ENCODE measurements around the gene OR9G1.
"Not testable (repeated sequence)": the region's sequence is repeated elsewhere in the genome, so short reads cannot be mapped to it uniquely, and the experiment has no call there.

OR9G1 gene, protein sequence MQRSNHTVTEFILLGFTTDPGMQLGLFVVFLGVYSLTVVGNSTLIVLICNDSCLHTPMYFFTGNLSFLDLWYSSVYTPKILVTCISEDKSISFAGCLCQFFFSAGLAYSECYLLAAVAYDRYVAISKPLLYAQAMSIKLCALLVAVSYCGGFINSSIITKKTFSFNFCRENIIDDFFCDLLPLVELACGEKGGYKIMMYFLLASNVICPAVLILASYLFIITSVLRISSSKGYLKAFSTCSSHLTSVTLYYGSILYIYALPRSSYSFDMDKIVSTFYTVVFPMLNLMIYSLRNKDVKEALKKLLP

DNA sequence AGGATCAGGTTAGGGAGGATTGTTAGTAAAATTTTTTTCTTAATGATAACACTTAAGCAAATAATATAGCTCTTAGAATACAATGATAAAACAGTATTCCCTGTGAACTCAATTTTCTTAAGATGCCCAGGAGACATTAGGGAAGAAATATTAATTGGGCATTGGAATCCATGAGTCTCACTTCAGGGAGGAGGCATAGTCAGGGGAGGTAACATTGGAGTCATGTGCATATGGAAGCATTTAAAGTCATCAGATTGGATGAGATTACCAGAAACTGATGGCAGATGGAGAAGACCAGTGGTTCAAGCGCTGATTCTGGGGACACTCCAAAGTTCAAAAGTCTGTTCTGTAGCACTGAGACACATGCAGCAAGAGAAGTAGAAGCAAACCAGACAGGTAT is at the start of gene OR9G1:
Gene OR9G1, plus strand, starts transcription at position 301 of the 400 bp plus-strand sequence. CDS start 1,293 bp downstream, outside the sequence.
- in situ Hi-C loops (cut with MboI; ENCODE audit: low pct_unique_long_range_greater_than_20kb, low sequenced_read_pairs) = no loop called here
- no peak for DNase-seq

DNA sequence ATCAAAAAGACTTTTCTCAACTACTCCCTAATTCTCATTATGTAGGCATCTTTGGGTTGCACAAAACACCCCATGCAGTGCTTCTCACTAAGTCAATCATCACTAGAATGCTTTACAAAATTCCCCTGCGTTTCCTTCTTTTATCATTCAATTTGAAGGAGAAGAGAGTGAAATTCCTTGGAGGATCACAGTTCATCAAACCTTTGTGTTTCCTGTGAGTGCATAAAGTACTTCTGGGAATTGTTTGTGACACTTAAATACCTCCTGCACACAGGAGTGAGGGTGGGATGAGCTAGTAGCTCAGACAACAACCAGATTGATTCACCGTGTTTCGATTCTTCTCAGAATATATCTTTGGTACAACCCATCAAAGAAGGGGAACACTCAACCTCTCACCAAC is 39.1 kb upstream of the OR9G1 start:
- in situ Hi-C loops (cut with MboI; ENCODE audit: low pct_unique_long_range_greater_than_20kb, low sequenced_read_pairs) = no loop called here
- DNase-seq = no peak

DNA sequence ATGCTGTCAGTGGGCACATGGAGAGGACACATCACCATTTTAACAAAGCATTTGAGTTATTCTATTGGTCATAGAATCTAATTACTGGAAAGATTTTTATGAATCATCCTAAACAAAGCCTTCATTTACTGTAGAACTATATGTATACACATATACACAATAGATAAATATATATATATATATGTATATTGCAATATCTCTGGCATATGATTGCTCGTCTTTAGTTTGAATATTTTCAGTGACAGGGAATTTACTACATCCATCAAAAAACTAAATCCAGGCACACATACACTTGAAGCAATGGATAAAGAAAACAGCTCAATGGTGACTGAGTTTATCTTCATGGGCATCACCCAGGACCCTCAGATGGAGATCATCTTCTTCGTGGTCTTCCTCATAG is 35.5 kb upstream of the OR9G1 start, which contains the start of gene OR5AR1:
Gene OR5AR1, plus strand, starts transcription at position 301 of the 400 bp plus-strand sequence. Its CDS starts 0 bp downstream, at position 301.
- DNase-seq = no peak
- in situ Hi-C loops (cut with MboI; ENCODE audit: low pct_unique_long_range_greater_than_20kb, low sequenced_read_pairs) = no loop called here

DNA sequence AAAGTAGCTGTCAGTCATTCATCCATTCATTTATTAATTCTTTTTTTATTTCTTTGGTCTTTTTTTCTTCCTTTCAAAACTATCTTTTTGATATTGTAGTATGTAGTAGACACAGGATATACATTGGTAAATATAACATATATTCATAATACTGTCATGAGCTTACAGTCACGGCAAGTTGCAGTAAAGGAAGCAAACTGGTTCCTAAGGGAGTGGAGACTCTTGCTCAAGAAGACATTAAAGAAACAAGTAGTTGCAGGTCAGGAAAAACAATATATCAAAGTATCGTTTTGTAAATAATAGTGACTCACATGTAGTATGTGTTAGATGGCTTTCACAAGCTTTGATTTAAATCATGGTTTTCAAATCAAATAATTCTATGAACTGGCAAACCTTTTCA is 27.9 kb upstream of the OR9G1 start:
- in situ Hi-C loops (cut with MboI; ENCODE audit: low pct_unique_long_range_greater_than_20kb, low sequenced_read_pairs) = no loop called here
- no peak for DNase-seq

DNA sequence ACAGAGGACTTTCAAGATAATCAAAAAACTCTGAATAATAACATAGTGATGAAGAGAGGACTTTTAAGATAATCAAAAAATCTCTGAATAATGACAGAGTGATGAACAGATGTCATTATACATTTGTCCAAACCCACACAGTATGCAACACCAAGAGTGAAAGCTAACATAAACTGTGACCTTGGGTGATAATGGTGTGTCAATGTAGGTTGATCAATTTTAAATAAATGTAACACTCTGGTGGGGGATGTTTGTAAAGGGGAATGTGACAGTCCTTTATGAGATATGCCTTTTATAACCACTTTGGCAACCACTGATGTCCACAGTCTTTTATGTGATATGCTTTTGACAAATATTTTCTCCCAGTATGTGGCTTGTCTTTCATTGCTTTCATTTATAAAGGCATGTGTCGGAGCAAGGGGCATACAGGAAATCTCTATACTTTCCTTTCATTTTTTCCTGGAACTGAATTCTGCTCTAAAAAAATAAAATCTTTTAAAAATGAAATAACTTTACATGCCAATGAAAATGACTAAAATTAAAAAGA is 10.3 kb upstream of the OR9G1 start:
- in situ Hi-C loops (cut with MboI; ENCODE audit: low pct_unique_long_range_greater_than_20kb, low sequenced_read_pairs) = no loop called here
- no peak for DNase-seq

DNA sequence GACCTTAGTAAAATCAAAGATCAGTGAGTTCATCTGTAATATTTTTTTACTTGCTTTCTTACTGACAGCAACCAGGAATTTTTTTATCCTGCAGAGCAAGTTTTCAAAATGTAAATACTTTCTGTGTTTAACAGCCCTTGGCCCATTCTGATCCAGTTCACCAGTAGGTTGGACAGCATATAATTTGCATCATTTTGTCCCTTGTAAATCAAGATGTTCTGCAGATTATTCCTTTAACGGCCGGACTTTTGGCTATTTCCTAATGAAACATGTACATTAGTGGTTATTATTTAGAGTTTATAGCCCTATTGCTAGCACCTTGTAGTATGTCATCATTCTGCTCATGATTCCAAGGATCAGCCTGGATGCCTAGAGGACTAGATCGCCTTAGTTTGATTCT is 7.7 kb upstream of the OR9G1 start:
- in situ Hi-C loops (cut with MboI; ENCODE audit: low pct_unique_long_range_greater_than_20kb, low sequenced_read_pairs); DNase-seq: not testable (repeated sequence)

DNA sequence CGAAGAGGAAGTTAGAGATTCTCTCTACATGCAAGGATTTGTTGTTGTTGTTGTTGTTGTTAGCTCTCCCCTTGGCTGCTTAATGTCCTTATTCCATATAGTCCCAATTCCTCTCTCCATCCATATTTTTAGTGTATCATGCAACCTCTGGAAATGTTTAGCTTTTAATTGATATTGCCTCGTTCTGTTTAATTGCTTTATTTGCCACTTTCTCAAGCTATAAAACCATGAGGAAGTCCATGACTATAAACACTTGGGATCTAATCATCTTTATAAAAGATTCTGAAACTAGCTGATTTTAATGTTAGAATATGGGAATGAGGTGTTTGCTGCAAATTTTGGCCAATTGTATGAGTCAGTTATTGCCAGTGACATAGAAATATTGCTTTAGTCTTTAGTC is 5.5 kb upstream of the OR9G1 start:
- DNase-seq = no peak
- in situ Hi-C loops (cut with MboI; ENCODE audit: low pct_unique_long_range_greater_than_20kb, low sequenced_read_pairs) = no loop called here

DNA sequence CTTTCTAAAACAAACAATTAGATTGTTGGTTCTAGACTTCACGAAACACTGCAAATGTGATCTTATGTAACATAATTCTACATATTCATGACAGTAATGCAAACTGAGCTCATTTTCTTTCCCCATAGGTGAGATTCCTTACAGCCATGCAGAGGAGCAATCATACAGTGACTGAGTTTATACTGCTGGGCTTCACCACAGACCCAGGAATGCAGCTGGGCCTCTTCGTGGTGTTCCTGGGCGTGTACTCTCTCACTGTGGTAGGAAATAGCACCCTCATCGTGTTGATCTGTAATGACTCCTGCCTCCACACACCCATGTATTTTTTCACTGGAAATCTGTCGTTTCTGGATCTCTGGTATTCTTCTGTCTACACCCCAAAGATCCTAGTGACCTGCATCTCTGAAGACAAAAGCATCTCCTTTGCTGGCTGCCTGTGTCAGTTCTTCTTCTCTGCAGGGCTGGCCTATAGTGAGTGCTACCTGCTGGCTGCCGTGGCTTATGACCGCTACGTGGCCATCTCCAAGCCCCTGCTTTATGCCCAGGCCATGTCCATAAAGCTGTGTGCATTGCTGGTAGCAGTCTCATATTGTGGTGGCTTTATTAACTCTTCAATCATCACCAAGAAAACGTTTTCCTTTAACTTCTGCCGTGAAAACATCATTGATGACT is 1.5 kb downstream of the OR9G1 start:
- in situ Hi-C loops (cut with MboI; ENCODE audit: low pct_unique_long_range_greater_than_20kb, low sequenced_read_pairs) = no loop called here
- no peak for DNase-seq

DNA sequence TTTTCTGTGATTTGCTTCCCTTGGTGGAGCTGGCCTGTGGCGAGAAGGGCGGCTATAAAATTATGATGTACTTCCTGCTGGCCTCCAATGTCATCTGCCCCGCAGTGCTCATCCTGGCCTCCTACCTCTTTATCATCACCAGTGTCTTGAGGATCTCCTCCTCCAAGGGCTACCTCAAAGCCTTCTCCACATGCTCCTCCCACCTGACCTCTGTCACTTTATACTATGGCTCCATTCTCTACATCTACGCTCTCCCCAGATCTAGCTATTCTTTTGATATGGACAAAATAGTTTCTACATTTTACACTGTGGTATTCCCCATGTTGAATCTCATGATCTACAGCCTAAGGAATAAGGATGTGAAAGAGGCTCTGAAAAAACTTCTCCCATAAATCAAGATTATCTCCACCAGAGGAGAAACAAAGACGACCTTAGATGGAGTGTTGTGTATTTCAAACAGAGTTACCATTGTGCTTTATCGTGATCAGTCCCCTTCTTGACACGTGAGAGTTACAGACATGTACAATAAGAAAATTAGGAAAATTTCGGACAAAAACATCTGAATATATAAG is 2.1 kb downstream of the OR9G1 start:
- in situ Hi-C loops (cut with MboI; ENCODE audit: low pct_unique_long_range_greater_than_20kb, low sequenced_read_pairs) = no loop called here
- DNase-seq = no peak

DNA sequence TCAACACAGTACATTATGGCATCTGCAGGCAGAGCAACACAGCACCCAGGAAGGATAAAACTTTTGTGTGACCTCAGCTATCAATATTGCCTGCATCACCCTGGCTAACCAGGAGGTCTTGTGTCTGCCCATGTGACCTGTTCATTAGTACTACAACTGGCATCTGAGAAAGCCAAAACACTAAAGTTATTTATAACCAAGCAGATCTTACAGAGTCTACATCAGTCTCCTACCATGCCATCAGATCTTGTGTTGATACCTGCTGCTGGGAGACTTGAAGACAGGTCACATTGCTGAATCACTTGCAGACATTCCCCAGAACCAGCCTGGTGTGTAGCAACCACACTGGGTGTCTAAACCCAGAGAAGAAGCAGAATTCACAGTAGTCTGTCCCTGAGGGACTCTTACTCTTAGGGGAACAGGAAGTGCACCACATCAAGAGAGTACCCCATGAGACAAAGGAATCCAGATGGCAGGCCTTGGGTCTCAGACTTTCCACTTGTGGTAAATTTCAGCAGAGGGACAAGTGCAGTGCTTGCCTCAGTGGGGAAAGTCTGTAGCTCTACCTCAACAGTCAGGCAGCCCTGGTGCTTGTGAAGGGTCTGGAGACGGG is 7.0 kb downstream of the OR9G1 start:
- DNase-seq = no peak
- in situ Hi-C loops (cut with MboI; ENCODE audit: low pct_unique_long_range_greater_than_20kb, low sequenced_read_pairs) = no loop called here

DNA sequence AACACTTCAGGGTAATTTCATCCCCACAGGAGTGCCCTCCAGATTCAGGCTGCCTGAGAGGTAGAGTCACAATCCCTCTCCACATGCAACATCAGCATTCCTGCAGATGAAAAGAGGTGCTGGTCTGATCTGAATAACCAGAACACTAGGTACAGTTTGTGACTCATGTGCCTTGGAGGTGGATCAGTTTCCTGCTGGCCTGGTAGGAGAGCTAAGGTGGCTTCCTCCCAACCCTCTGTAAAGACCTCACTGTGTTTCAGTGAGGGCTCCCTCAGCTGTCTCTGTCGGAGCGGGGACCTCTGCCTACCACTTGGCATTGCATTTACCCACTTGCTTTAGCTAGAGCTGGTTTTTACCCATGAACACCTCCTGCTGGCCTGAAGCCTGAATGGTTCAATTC is 7.6 kb downstream of the OR9G1 start:
- in situ Hi-C loops (cut with MboI; ENCODE audit: low pct_unique_long_range_greater_than_20kb, low sequenced_read_pairs) = no loop called here
- DNase-seq = no peak

DNA sequence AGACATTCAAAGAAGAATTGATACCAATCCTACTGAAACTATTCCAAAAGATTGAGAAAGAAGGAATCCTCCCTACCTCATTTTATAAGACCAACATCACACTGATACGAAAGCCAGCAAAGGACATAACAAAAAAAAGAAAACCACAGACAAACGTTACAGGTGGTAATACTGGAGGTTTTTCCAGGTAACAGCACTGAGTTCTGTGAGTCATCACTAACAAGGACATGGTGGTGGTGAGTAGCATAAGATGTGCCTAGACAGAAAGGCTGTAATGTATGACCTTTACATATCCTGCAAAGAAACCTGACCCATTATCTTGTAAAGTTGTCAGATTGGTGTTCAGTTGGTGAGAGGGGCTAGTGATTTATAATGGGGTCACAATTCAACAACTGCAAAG is 15.3 kb downstream of the OR9G1 start:
- DNase-seq = no peak
- in situ Hi-C loops (cut with MboI; ENCODE audit: low pct_unique_long_range_greater_than_20kb, low sequenced_read_pairs) = no loop called here

DNA sequence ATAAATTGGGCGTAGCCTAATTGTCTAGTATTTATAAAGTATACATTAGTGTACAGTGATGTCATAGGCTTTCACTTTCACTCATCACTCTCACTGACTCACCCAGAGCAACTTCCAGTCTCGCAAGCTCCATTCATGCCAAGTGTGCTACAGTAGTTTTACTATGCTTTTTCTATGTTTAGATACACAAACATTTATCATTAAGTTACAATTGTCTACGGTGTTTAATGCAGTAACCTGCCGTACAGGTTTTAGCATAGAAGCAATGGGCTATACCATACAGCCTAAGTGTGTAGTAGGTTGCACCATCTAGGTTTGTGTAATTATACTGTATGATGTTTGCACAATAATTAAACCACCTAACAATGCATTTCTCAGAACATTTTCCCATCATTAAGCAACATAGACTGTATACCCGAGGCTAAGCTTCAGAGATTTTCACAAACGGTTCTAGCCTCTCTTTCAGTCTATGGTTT is 17.5 kb downstream of the OR9G1 start:
- no peak for DNase-seq
- in situ Hi-C loops (cut with MboI; ENCODE audit: low pct_unique_long_range_greater_than_20kb, low sequenced_read_pairs) = no loop called here

DNA sequence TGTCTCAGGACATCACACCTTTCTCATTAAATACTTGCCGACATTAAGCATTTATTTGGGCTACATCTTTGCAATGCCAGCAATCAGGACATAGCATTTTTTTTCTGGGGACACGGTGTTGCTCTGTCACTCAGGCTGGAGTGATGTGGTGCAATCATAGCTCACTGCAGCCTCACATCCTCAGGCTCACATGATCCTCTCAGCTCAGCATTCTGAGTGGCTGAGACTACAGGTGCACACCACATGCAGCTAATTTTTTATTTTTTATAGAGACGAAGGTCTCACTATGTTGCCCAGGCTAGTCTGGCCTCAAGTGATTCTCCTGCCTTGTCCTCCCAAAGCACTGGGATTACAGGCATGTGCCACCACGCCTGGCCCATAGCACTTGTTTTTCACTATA is 21.6 kb downstream of the OR9G1 start:
- in situ Hi-C loops (cut with MboI; ENCODE audit: low pct_unique_long_range_greater_than_20kb, low sequenced_read_pairs) = no loop called here
- DNase-seq = no peak

DNA sequence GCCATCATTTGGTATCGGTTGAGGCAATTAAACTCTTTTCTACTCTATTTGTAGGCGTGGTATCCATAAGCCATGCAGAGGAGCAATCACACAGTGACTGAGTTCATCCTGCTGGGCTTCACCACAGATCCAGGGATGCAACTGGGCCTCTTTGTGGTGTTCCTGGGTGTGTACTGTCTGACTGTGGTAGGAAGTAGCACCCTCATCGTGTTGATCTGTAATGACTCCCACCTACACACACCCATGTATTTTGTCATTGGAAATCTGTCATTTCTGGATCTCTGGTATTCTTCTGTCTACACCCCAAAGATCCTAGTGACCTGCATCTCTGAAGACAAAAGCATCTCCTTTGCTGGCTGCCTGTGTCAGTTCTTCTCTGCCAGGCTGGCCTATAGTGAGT is 41.2 kb downstream of the OR9G1 start:
- in situ Hi-C loops (cut with MboI; ENCODE audit: low pct_unique_long_range_greater_than_20kb, low sequenced_read_pairs) = no loop called here
- no peak for DNase-seq

DNA sequence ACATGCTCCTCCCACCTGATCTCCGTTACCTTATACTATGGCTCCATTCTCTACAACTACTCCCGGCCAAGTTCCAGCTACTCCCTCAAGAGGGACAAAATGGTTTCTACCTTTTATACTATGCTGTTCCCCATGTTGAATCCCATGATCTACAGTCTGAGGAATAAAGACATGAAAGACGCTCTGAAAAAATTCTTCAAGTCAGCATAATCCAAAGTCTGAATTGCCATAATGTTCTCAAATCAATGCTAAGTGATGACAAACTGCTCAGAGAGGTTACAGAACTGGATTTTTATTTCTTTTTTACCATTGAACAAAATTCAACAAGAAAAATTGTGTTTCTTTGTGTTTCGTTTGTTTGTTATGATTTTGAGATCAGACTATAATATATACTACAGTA is 42.0 kb downstream of the OR9G1 start:
- no peak for DNase-seq

DNA sequence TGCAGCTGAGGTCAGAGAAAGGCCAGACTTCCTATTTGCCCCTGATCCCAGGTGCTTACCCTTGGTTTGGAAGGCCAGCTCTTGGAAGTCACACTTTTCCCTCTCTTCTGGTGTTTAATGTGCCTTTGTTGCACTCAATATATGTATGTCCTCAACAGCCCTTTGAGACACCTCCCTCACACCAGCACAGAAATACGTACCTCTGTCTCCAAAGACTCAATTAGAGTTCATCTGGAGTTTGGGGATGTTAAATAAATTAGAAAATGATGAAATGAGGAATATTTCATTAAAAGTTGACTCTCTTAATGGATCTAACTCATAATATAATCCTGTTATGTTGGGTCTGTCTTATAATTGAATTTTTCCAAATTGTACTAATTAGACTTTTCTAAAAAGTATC is 49.7 kb downstream of the OR9G1 start, which contains the start of gene OR9G4:
Gene OR9G4, minus strand, starts transcription at position 101 of the 400 bp plus-strand sequence. CDS start 4,931 bp downstream, outside the sequence.
- in situ Hi-C loops (cut with MboI; ENCODE audit: low pct_unique_long_range_greater_than_20kb, low sequenced_read_pairs) = no loop called here

More for the DNA sequence above, 42.0 kb downstream of the OR9G1 start:
- in situ Hi-C loops (cut with MboI; ENCODE audit: low pct_unique_long_range_greater_than_20kb, low sequenced_read_pairs) = no loop called here

DNA sequence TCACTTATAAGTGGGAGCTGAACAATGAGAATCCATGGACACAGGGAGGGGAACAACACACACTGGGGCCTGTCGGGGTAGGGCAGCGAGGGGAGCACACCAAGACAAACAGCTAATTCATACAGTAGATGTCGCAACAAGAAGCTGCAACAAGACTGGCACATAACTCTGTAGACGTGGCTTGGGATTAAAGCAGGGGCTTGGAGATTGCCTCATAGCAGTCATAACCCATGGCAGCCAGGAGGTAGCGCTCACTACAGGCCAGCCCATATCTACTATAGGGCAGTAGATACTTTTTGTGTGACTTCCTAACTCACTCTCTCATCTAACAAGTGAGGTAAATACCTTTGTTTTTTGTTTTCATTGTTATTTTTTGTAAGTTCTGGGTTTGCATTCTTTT is 51.3 kb downstream of the OR9G1 start:
- DNase-seq = no peak
- in situ Hi-C loops (cut with MboI; ENCODE audit: low pct_unique_long_range_greater_than_20kb, low sequenced_read_pairs) = no loop called here

More for the DNA sequence above, 49.7 kb downstream of the OR9G1 start, which contains the start of gene OR9G4:
- no peak for DNase-seq

DNA sequence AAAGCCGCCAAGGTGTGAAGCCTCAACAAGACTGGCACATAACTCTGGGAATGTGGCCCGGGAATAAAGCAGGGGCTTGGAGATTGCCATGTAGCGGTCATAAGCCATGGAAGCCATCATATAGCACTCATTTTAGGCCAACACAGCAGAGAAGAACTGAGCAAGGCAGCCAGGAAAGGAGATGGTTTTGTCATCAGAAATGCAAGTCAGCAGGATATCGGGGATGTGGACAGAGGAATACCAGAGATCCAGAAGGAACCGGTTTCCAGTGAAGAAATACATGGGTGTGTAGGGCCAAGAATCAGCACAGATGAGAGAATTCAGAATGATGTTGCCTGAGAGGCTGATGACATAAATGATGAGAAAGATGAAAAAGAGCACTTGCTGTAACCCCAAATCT is 52.6 kb downstream of the OR9G1 start:
- in situ Hi-C loops (cut with MboI; ENCODE audit: low pct_unique_long_range_greater_than_20kb, low sequenced_read_pairs) = no loop called here
- no peak for DNase-seq
